K562 (cell line): ENCODE results near the gene SCIN. TPM values are rescaled to one million over a fixed set of nuclear protein-coding genes. Genes with fewer than 3 reads are reported as not detected.

ENCODE experiments used
- CREBBP ChIP-seq: IDR thresholded peaks from one replicate; pipeline ENCODE4 v1.6.1; 2012; ENCODE audit warnings: low read depth, mild to moderate bottlenecking, control low read depth, inconsistent platforms, low read length
- DEAF1 ChIP-seq: fragments of 450-650 bp; formaldehyde crosslinking; IDR thresholded peaks from 2 replicates; pipeline ENCODE4 v1.4.0; 2020; ENCODE audit warnings: mild to moderate bottlenecking, moderate library complexity
- JUNB ChIP-seq: fragments of 450-650 bp; formaldehyde crosslinking; conservative IDR thresholded peaks from 2 replicates; pipeline ENCODE4 v1.4.0; 2020; ENCODE audit warnings: mild to moderate bottlenecking
- KDM2B ChIP-seq: fragments of 250-450 bp; sonication (Bioruptor Pico); IDR thresholded peaks from 2 replicates; pipeline ENCODE4 v1.8.0; 2021; ENCODE audit warnings: mild to moderate bottlenecking, moderate library complexity
- MTF1 ChIP-seq: fragments of 250-450 bp; sonication (Bioruptor Pico); IDR thresholded peaks from 2 replicates; pipeline ENCODE4 v1.9.0; 2021; ENCODE audit warnings: moderate library complexity, mild to moderate bottlenecking, inconsistent platforms, borderline replicate concordance
- NR2F6 ChIP-seq: fragments of 450-650 bp; formaldehyde crosslinking; IDR thresholded peaks from 2 replicates; pipeline ENCODE4 v1.4.0; 2020; ENCODE audit warnings: mild to moderate bottlenecking
- PHB2 ChIP-seq: fragments of 450-650 bp; IDR thresholded peaks from 2 replicates; pipeline ENCODE4 v1.6.1; 2017; ENCODE audit warnings: low read depth
- PHF21A ChIP-seq: fragments of 450-650 bp; IDR thresholded peaks from 2 replicates; pipeline ENCODE4 v1.6.1; 2017; ENCODE audit warnings: low read depth, borderline replicate concordance
- REST ChIP-seq, 2 experiments: fragments of 450-650 bp; formaldehyde crosslinking in 1 of 2; IDR thresholded peaks; 2 replicates each; pipeline versions ENCODE4 v1.4.0 to v1.6.1; 2014 to 2020; ENCODE audit warnings: mild to moderate bottlenecking in 2 of 2, borderline replicate concordance in 1 of 2, low read depth in 1 of 2
- SRF ChIP-seq, 2 experiments: fragments of 250-450, 450-650 bp in 1 of 2; sonication (Bioruptor Pico) in 1 of 2; sonication (generic) in 1 of 2; formaldehyde crosslinking; IDR thresholded peaks; 2 replicates each; pipeline versions ENCODE4 v1.5.0 to v1.5.1; 2020 to 2022; ENCODE audit warnings: mild to moderate bottlenecking in 1 of 2, missing genetic modification reagents in 1 of 2
- TAF15 ChIP-seq: fragments of 200-400 bp; formaldehyde crosslinking; IDR thresholded peaks from 2 replicates; pipeline ENCODE4 v1.6.1; 2017; ENCODE audit warnings: mild to moderate bottlenecking, low read depth, low read length, moderate library complexity
- TCF3 ChIP-seq: sonication (generic); formaldehyde crosslinking; IDR thresholded peaks from 2 replicates; pipeline ENCODE4 v1.4.0; 2020; ENCODE audit warnings: mild to moderate bottlenecking, missing genetic modification reagents
- XRCC3 ChIP-seq: fragments of 450-650 bp; IDR thresholded peaks from 2 replicates; pipeline ENCODE4 v1.6.1; 2017; ENCODE audit warnings: mild to moderate bottlenecking, moderate library complexity
- ZNF232 ChIP-seq: sonication (generic); formaldehyde crosslinking; IDR thresholded peaks from 2 replicates; pipeline ENCODE4 v1.8.0; 2022; ENCODE audit warnings: mild to moderate bottlenecking, missing genetic modification reagents
- ZNF655 ChIP-seq: fragments of 250-450 bp; sonication (Bioruptor Pico); IDR thresholded peaks from 2 replicates; pipeline ENCODE4 v1.5.0; 2021
- ZNF696 ChIP-seq: fragments of 250-450 bp; sonication (Bioruptor Pico); conservative IDR thresholded peaks from 2 replicates; pipeline ENCODE4 v1.4.0; 2020; ENCODE audit warnings: mild to moderate bottlenecking, moderate library complexity
- ZNF79 ChIP-seq: fragments of 250-450 bp; sonication (Bioruptor Pico); IDR thresholded peaks from 2 replicates; pipeline ENCODE4 v1.4.0; 2020; ENCODE audit warnings: low read depth, mild to moderate bottlenecking, moderate library complexity
- polyA plus RNA-seq, 8 experiments: library from polyadenylated mRNA; depleted of rRNA in 4 of 8; stranded (reverse) in 5 of 8; unstranded in 3 of 8; fragments of >200 nt; fragmentation: Nextera tagmentation in 2 of 8; fragmentation: Illumina TruSeq in 1 of 8; extraction: Ambion mirVana in 2 of 8; extraction: Trizol in 1 of 8; gene quantifications; 2 replicates each; pipeline versions ENCODE4 v1.2.1 to v1.2.3, GENCODE V29; 2011 to 2014; ENCODE audit warnings: inconsistent platforms in 1 of 8, missing spikeins in 1 of 8
- total RNA-seq, 7 experiments: library from RNA; depleted of rRNA in 6 of 7; stranded (reverse); fragments of >200 nt in 6 of 7; fragmentation: Illumina TruSeq in 2 of 7; extraction: Trizol in 2 of 7; gene quantifications; 2 replicates each; pipeline versions ENCODE4 v1.2.1 to v1.2.3, GENCODE V29; 2011 to 2021; ENCODE audit warnings: low replicate concordance in 1 of 7

SCIN gene
- total and polyA plus RNA-seq, 9 of the 15 experiments (the other 6 are each of a cell fraction or from before 2014, with no cell fraction given): 0.67 to 18.2 (median 10.6) TPM

- no peak for TF ChIP-seq ZNF655 (CRISPR knock-in tag)
- TF ChIP-seq JUNB (CRISPR knock-in tag): no peak
- no peak for TF ChIP-seq TAF15
- no peak for TF ChIP-seq CREBBP
- no peak for TF ChIP-seq ZNF232
- peak; percentile 17; the same call in 1 of the 2 replicates for TF ChIP-seq PHF21A
- no peak for TF ChIP-seq PHB2
- TF ChIP-seq NR2F6 (CRISPR knock-in tag): no peak
- peak; percentile 57; the same call in 1 of the 2 replicates for TF ChIP-seq REST (IDR thresholded peaks at IDR 0.05; ENCODE audit: borderline replicate concordance)
- TF ChIP-seq REST (CRISPR knock-in tag; IDR thresholded peaks at IDR 0.05; ENCODE audit: low read depth): 0 out of 2 replicates have a peak, but pooled peaks have one; percentile 55
- no peak for TF ChIP-seq DEAF1 (CRISPR knock-in tag)
- no peak for TF ChIP-seq XRCC3
- TF ChIP-seq ZNF79 (CRISPR knock-in tag): no peak
- no peak for TF ChIP-seq TCF3 (CRISPR knock-in tag)
- TF ChIP-seq KDM2B: 0 out of 2 replicates have a peak, but pooled peaks have one; percentile 48
- no peak for TF ChIP-seq ZNF696 (CRISPR knock-in tag)
- no peak for TF ChIP-seq MTF1 (CRISPR knock-in tag)
- peak in 1 of 2 experiments; percentile 58; a peak in 1 of 4 replicates for TF ChIP-seq SRF (CRISPR knock-in tag; IDR thresholded peaks at IDR 0.05)
Observed at GRCh38 chr7:12686234-12686890, 115.8 kb downstream of the SCIN start (continued).
